NB4 (cell line): ENCODE data around the gene APOBEC3A.

ENCODE experiments used
- DNase-seq: peaks from one replicate; pipeline ENCODE4 v3.0.0; 2010; ENCODE audit warnings: low read depth
- H3K4me3 ChIP-seq: one replicate; pipeline ENCODE4 v1.5.1; 2011; ENCODE audit warnings: mild to moderate bottlenecking, low read depth, low read length, moderate library complexity
- CTCF ChIP-seq: IDR thresholded peaks from one replicate; pipeline ENCODE4 v1.5.1; 2012; ENCODE audit warnings: low read depth, low read length
- MAX ChIP-seq: IDR thresholded peaks from 2 replicates; pipeline ENCODE4 v1.6.1; 2011; ENCODE audit warnings: low read depth, low read length
- MYC ChIP-seq: IDR thresholded peaks from 2 replicates; pipeline ENCODE4 v1.6.1; 2011; ENCODE audit warnings: low read depth, low read length
- POLR2A ChIP-seq: IDR thresholded peaks from 2 replicates; pipeline ENCODE4 v1.6.1; 2011; ENCODE audit warnings: mild to moderate bottlenecking; ENCODE audit not compliant: insufficient read length; ENCODE audit errors: extremely low read depth

Gene APOBEC3A

GRCh38 chr22:38921806-38922205 is 35.6 kb upstream of the APOBEC3A start:
- no peak overlapping the region for H3K4me3 ChIP-seq
- DNase-seq = peak; percentile 15
- TF ChIP-seq POLR2A (no peak), MAX (no peak), MYC (no peak), CTCF (no peak)

GRCh38 chr22:38923463-38924346 is 33.7 kb upstream of the APOBEC3A start:
- no peak for DNase-seq
- no peak for TF ChIP-seq CTCF
- TF ChIP-seq POLR2A = no peak
- no peak for TF ChIP-seq MYC
- TF ChIP-seq MAX = no peak
- no peak overlapping the region for H3K4me3 ChIP-seq

GRCh38 chr22:38924347-38924952 is 33.0 kb upstream of the APOBEC3A start:
- DNase-seq = no peak
- H3K4me3 ChIP-seq = no peak overlapping the region
- no peak for TF ChIP-seq MAX
- TF ChIP-seq MYC = no peak
- TF ChIP-seq POLR2A = no peak
- TF ChIP-seq CTCF = no peak

- TF ChIP-seq POLR2A (no peak), MYC (no peak), CTCF (no peak), MAX (no peak)
- DNase-seq = no peak
- H3K4me3 ChIP-seq = no peak overlapping the region
Measured at GRCh38 chr22:38925571-38926041, 31.8 kb upstream of the APOBEC3A start.

GRCh38 chr22:38927033-38927781 is 30.2 kb upstream of the APOBEC3A start:
- peak; percentile 62 for DNase-seq
- H3K4me3 ChIP-seq = no peak overlapping the region
- no peak for TF ChIP-seq POLR2A
- peak; percentile 59 for TF ChIP-seq CTCF
- TF ChIP-seq MAX = no peak
- TF ChIP-seq MYC = no peak
